Measurements from ENCODE around the gene G3BP1. TPM values are rescaled to one million over a fixed set of nuclear protein-coding genes. Genes with fewer than 3 reads are reported as not detected.
A peak's percentile ranks its signal among the peaks of the same experiment; 100 is the strongest.
"Not testable (repeated sequence)": the region's sequence is repeated elsewhere in the genome, so short reads cannot be mapped to it uniquely, and the experiment has no call there.

The G3BP1 gene
- total RNA-seq, 4 donors from 2014 or later, result 95.9 to 177 (median 131) TPM

DNA sequence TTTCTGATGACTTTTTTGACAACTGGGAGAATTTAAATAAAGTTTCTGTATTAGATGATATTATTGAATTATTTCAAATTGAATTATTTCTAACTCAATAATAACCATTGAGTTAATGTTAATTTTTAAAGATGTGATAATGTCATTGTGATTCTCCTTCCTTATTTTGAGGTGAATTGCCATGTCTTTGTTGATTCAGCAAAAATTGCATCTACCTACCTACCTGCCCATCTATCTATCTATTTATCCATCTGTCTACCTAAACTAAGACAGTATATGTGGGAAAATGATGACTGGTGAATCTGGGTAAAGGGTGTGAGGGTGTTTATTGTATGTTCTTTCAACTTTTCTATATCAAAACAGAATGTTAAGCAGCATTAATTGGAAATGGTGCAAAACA is 75.0 kb downstream of the G3BP1 start:
- Histone ChIP-seq H3K36me3 (no peaks in the 10 kb centered on the region), H3K9me3 (no peaks in the 10 kb centered on the region), H3K4me3 (replicated peaks in 1 of 3) (no peak overlapping the region), H3K4me1 (no peaks in the 10 kb centered on the region), H3K27me3 (no peaks in the 10 kb centered on the region), H3K27ac (no peak overlapping the region)
- no peak for TF ChIP-seq POLR2A (IDR thresholded peaks at IDR 0.05)
- TF ChIP-seq, protein P1, sequence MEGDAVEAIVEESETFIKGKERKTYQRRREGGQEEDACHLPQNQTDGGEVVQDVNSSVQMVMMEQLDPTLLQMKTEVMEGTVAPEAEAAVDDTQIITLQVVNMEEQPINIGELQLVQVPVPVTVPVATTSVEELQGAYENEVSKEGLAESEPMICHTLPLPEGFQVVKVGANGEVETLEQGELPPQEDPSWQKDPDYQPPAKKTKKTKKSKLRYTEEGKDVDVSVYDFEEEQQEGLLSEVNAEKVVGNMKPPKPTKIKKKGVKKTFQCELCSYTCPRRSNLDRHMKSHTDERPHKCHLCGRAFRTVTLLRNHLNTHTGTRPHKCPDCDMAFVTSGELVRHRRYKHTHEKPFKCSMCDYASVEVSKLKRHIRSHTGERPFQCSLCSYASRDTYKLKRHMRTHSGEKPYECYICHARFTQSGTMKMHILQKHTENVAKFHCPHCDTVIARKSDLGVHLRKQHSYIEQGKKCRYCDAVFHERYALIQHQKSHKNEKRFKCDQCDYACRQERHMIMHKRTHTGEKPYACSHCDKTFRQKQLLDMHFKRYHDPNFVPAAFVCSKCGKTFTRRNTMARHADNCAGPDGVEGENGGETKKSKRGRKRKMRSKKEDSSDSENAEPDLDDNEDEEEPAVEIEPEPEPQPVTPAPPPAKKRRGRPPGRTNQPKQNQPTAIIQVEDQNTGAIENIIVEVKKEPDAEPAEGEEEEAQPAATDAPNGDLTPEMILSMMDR (IDR thresholded peaks at IDR 0.05), result no peak
- DNase-seq, result no peak
- intact Hi-C loops (cut with DNase I), result no loop called here

DNA sequence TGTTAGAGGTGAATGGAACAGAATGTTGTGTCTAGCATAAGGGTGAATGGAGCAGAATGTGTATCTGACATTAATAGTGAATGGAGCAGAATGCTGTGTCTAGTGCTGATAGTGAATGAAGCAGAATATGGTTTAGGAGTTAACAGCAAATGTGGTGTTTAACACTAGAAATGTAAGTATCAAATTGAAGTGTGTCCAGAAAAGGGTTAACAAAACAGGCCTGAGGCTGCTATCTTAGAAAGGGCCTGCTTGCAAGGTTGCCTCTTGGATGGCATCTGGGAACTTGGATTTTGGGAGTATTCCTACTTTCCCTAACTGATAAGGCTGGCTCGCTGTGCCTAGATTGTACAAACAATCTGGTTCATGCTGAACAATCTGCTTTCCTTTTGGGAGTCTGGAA is 76.1 kb downstream of the G3BP1 start:
- Histone ChIP-seq H3K4me1 (no peaks in the 10 kb centered on the region), H3K9me3 (no peaks in the 10 kb centered on the region), H3K27me3 (no peaks in the 10 kb centered on the region), H3K4me3 (replicated peaks in 1 of 3) (no peak overlapping the region), H3K27ac (no peak overlapping the region), H3K36me3 (no peaks in the 10 kb centered on the region)
- TF ChIP-seq, protein P1 (IDR thresholded peaks at IDR 0.05), result no peak
- no peak for TF ChIP-seq POLR2A (IDR thresholded peaks at IDR 0.05)
- no peak for DNase-seq
- 60 to 67% methylated on average over 1 of the region's 1 CpG for WGBS, 2 donors
- intact Hi-C loops (cut with DNase I), result no loop called here

DNA sequence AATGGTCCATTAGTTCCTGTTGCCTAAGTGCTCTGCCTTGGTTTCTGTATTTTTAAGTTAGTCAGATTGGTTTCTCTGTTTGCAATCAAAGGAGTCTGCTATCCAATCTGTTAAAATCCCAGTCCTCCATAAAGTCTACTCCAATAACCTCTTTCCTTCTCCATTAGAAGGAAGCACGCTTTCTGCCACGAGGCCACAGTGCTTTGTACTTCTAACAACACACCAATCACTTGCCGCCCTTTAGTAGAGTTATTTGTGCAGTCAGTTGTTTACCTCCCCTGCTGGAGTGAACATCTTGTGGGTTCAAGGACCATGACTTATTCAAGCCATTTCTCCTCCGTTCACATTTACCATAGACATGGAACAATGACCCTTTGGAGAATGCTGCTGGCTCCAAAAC is 83.9 kb downstream of the G3BP1 start:
- H3K27me3 ChIP-seq, result no peaks in the 10 kb centered on the region
- no peak overlapping the region for H3K27ac ChIP-seq
- no peak for TF ChIP-seq POLR2A (IDR thresholded peaks at IDR 0.05)
- TF ChIP-seq, protein P1 (IDR thresholded peaks at IDR 0.05), result no peak
- peak; percentile 55 to 56 for DNase-seq
- H3K36me3 ChIP-seq, result no peaks in the 10 kb centered on the region
- WGBS, 2 donors, result 36 to 41% methylated on average over 4 of the region's 4 CpGs
- no peak overlapping the region for H3K4me3 ChIP-seq (replicated peaks in 1 of 3)
- no peaks in the 10 kb centered on the region for H3K9me3 ChIP-seq
- peaks cover 0 to 13% of the 10 kb centered on the region in 2 donors for H3K4me1 ChIP-seq
- intact Hi-C loops (cut with DNase I), result no loop called here

DNA sequence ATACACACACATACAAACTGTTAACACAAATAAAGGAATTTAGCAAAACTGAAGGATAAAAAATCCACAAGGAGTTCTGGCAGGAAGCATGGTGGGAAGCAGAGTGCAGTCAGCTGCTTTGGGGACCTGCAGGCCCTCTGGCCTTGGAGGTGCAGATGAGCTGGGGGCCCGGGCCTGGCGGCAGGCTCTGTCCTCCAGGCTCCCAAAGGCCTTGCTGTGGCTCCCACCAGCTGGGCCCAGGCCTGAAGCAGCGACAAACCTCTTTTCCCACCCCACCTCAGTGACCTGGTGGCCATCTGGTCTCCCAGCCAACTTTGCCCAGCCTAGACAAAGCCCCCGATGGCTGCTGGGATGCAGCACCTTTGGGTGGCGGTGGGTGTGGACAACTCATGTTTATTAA is 85.1 kb downstream of the G3BP1 start:
- intact Hi-C loops (cut with DNase I), result no loop called here
- H3K36me3 ChIP-seq, result no peaks in the 10 kb centered on the region
- DNase-seq, result no peak
- no peak overlapping the region for H3K4me3 ChIP-seq (replicated peaks in 1 of 3)
- H3K4me1 ChIP-seq, result peaks cover 0 to 13% of the 10 kb centered on the region in 2 donors
- H3K9me3 ChIP-seq, result no peaks in the 10 kb centered on the region
- 87 to 97% methylated on average over 5 of the region's 5 CpGs for WGBS, 2 donors
- TF ChIP-seq, protein P1 (IDR thresholded peaks at IDR 0.05), result no peak
- TF ChIP-seq POLR2A (IDR thresholded peaks at IDR 0.05), result no peak
- H3K27ac ChIP-seq, result no peak overlapping the region
- H3K27me3 ChIP-seq, result no peaks in the 10 kb centered on the region

DNA sequence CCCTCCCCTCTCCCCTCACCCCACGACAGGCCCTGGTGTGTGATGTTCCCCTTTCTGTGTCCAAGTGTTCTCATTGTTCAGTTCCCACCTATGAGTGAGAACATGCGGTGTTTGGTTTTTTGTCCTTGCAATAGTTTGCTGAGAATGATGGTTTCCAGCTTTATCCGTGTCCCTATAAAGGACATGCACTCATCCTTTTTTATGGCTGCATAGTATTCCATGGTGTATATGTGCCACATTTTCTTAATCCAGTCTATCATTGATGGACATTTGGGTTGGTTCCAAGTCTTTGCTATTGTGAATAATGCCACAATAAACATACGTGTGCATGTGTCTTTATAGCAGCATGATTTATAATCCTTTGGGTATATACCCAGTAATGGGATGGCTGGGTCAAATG is 89.1 kb downstream of the G3BP1 start:
- intact Hi-C loops (cut with DNase I); H3K4me1 ChIP-seq; DNase-seq; H3K27me3 ChIP-seq; H3K4me3 ChIP-seq (replicated peaks in 1 of 3); H3K36me3 ChIP-seq; H3K9me3 ChIP-seq; H3K27ac ChIP-seq: not testable (repeated sequence)
- 91 to 95% methylated on average over 3 to 4 of the region's 4 CpGs for WGBS, 2 donors

Other genes starting within 250 kb of the G3BP1 start
- gene FAT2, start 180.6 kb upstream of the G3BP1 start, total RNA-seq, result under 1 TPM in 3 of 4 donors, not detected in 1; 0.11 to 0.54 (median 0.13) TPM
- 100 to 1,000 TPM; 302 to 327 (median 309) TPM for gene SPARC, start 85.0 kb upstream of the G3BP1 start, total RNA-seq
- 100 to 1,000 TPM in 3 of 4 donors, 10 to 100 TPM in 1; 73.4 to 236 (median 157) TPM for gene ATOX1, start 13.3 kb upstream of the G3BP1 start, total RNA-seq
- not detected for gene GLRA1, start 152.9 kb downstream of the G3BP1 start, total RNA-seq

Data from thyroid gland (tissue), 4 donors.